Measurements from ENCODE around the gene PTPRR.

PTPRR gene

DNA sequence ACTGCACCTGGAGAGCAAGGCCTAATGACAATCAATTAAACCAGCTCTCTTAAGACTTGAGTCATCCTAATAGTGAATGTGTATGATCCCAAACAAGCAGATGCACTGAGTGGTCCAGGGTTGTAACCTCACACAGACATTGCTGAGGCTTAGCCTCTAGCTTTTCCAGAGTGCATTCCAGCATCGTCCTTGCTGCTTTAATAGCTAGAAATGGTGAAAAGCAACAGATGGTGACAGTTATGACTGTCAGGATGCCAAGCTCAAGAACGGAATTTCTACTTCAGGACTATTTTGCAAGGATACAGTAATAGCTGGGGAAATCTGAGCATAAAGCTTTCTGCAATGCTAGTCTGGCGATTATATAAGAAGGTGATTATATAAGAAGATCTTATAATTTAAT is 34.6 kb downstream of the PTPRR start:
- H3K4me3 ChIP-seq (ENCODE audit: low read depth, low read length), result no peak overlapping the region
- TF ChIP-seq, protein P1, sequence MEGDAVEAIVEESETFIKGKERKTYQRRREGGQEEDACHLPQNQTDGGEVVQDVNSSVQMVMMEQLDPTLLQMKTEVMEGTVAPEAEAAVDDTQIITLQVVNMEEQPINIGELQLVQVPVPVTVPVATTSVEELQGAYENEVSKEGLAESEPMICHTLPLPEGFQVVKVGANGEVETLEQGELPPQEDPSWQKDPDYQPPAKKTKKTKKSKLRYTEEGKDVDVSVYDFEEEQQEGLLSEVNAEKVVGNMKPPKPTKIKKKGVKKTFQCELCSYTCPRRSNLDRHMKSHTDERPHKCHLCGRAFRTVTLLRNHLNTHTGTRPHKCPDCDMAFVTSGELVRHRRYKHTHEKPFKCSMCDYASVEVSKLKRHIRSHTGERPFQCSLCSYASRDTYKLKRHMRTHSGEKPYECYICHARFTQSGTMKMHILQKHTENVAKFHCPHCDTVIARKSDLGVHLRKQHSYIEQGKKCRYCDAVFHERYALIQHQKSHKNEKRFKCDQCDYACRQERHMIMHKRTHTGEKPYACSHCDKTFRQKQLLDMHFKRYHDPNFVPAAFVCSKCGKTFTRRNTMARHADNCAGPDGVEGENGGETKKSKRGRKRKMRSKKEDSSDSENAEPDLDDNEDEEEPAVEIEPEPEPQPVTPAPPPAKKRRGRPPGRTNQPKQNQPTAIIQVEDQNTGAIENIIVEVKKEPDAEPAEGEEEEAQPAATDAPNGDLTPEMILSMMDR (conservative IDR thresholded peaks at IDR 0.05; ENCODE audit: low read depth, low read length), result no peak
- no peak for DNase-seq (ENCODE audit: low read depth)

DNA sequence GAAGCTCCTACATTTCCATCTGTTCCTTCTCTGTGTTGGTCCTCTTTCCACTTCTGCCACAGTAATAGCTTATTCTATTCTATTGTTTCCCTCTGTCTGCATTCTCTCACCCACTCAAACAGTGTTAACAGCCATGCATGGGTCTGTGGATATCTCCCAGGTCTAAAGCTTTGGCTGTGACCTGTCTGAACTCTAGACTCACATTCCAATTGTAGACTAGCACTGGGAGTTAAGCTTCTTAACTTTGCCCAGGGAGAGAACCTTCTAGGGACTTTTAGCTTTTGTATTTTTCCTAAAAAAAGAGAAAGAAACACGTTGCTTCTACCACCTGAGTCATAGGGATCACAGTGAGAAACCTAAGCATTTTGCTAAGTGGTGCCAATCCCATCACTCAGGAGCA is 36.7 kb downstream of the PTPRR start:
- H3K4me3 ChIP-seq (ENCODE audit: low read depth, low read length), result no peak overlapping the region
- DNase-seq (ENCODE audit: low read depth), result no peak
- TF ChIP-seq, protein P1 (conservative IDR thresholded peaks at IDR 0.05; ENCODE audit: low read depth, low read length), result no peak

DNA sequence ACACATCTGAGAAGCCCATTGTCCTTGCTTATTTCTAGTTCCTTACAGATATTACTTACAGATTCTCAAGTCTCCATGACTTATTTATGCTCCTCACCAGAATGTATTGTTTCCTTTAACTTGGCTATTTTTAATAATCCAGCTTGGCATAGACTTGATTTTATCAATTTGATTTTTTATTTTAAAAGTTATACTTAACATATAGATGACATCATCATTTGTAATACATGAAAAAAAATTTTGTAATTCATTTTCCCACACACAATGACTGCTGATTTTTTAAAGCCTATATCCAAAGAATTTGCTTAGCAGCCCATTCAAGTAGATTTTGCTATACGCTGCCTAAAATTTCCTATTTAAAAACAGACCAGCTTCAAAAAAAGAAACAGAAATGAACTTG is 39.8 kb downstream of the PTPRR start:
- TF ChIP-seq, protein P1 (conservative IDR thresholded peaks at IDR 0.05; ENCODE audit: low read depth, low read length), result no peak
- no peak for DNase-seq (ENCODE audit: low read depth)
- no peak overlapping the region for H3K4me3 ChIP-seq (ENCODE audit: low read depth, low read length)

DNA sequence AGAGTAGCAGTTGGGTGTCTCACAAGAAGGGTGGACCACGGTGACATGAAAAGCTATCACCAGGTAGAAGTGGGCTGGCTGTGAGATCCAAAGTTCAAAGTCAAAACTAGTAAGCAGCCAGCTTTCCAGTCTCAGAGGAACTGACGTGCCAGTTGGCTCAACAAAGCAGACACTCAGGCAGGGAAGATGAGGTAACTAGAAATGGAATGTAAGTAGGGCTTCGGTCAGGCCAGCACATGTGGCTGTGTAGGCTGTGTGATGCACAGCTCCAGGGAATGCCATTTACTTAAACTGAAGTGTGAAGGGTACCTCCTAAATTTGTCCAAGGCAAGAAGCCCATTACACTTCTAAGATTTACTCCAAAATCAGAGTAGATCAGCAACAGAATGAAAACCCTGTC is 43.6 kb downstream of the PTPRR start:
- peak; percentile 39 for DNase-seq (ENCODE audit: low read depth)

DNA sequence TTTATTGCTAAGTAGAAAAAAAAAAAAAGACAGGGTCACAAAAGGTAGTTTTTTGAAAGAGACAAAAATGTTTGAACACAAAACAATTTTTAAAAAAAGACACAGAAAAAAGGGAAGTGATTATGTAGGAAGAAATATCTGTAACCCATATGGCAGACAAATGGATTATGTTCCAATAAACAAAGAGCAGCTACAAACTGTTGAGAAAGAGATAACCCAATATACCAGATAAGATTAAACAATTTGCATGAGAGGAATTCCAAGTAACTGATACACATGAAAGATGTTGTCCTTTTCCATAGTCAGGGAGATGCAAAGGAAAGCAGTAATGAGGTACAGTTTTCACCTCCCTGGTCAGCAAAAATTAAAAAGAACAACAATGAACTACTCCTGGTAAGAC is 44.9 kb downstream of the PTPRR start:
- H3K4me3 ChIP-seq (ENCODE audit: low read depth, low read length), result no peak overlapping the region
- TF ChIP-seq, protein P1 (conservative IDR thresholded peaks at IDR 0.05; ENCODE audit: low read depth, low read length), result no peak

More for the DNA sequence above, 43.6 kb downstream of the PTPRR start:
- TF ChIP-seq, protein P1 (conservative IDR thresholded peaks at IDR 0.05; ENCODE audit: low read depth, low read length), result no peak
- no peak overlapping the region for H3K4me3 ChIP-seq (ENCODE audit: low read depth, low read length)

DNA sequence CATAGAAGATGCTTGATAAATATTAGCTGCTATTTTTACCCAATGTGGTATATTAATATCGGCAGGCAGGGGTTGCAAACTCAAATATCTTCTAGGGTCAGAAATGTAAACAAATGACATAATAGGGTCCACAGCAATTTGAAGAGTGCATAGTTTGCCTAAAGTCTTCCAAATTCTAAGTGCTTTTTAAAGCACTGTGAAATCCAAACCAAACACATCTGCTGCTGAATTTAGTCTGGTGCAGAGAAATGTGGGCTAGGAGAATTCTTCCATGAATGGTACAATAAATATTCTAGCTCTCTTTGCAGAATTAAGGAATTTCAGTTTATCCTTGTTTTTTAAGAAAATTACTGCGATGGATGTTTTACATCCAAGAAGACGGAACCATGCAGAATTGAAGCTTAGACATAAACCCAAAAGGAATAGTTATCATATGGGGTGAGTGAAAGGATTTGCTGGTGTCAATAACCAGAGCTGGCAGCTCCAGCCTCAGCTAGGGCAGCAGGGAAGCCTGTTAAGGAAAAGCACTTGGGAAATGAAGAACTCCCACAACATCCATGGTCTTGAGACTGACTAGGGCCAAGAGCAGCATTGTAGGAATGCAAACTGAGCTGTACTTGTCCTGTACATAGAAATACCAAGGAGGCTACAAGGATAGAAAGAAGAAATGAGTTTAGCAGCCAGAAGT is 65.5 kb downstream of the PTPRR start:
- H3K4me3 ChIP-seq (ENCODE audit: low read depth, low read length), result no peak overlapping the region
- TF ChIP-seq, protein P1 (conservative IDR thresholded peaks at IDR 0.05; ENCODE audit: low read depth, low read length), result no peak
- DNase-seq (ENCODE audit: low read depth), result no peak

More for the DNA sequence above, 44.9 kb downstream of the PTPRR start:
- DNase-seq (ENCODE audit: low read depth), result no peak

DNA sequence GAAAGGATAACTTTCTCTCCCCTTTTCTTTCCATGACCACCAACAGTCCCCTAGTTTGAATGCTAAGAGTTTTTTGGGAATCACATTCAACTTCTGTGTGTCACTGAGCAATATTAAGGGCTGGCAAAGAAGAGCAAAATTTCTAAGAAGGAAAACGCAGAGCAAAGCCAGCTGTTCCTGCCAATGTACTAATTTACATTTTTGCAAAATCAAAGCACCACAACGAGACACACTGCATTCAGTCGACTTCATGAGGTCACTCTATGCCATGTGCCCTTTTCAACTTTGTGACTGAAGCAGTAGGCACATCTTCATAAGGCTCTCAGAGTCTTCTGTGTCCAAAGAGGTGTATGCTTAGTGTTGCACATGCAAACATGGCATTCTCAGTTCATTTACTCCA is 66.4 kb downstream of the PTPRR start:
- DNase-seq (ENCODE audit: low read depth), result no peak
- TF ChIP-seq, protein P1 (conservative IDR thresholded peaks at IDR 0.05; ENCODE audit: low read depth, low read length), result no peak
- no peak overlapping the region for H3K4me3 ChIP-seq (ENCODE audit: low read depth, low read length)
